Loucy (cell line): ENCODE results near the gene ABI3.

Experiments
- EZH2phosphoT487 ChIP-seq: fragments of 200-600 bp; IDR thresholded peaks from 2 replicates; pipeline ENCODE4 v1.6.1; 2018; ENCODE audit warnings: antibody characterized with exemption, mild to moderate bottlenecking, moderate library complexity, borderline replicate concordance
- TF ChIP-seq, protein P1 (sequence below): fragments of 200-600 bp; sonication (generic); conservative IDR thresholded peaks from 2 replicates; pipeline ENCODE4 v1.5.1; 2014; ENCODE audit warnings: mild to moderate bottlenecking, antibody characterized with exemption, low read length

DNA sequence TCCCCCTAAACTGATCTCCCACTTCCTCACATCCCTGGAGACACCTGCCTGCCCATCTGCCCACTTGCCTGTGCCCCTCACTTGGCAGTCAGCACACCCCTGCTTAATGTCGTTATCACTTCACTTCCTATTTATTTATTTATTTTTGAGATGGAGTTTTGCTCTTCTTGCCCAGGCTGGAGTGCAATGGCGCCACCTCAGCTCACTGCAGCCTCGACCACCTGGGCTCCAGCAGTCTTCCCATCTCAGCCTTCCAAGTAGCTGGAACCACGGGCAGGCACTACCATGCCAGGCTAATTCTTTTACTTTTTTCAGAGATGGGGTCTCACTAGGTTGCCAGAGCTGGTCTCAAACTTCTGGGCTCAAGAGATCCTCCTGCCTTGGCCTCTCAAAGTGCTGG, 43.6 kb downstream of the ABI3 start:
- TF ChIP-seq, protein P1, sequence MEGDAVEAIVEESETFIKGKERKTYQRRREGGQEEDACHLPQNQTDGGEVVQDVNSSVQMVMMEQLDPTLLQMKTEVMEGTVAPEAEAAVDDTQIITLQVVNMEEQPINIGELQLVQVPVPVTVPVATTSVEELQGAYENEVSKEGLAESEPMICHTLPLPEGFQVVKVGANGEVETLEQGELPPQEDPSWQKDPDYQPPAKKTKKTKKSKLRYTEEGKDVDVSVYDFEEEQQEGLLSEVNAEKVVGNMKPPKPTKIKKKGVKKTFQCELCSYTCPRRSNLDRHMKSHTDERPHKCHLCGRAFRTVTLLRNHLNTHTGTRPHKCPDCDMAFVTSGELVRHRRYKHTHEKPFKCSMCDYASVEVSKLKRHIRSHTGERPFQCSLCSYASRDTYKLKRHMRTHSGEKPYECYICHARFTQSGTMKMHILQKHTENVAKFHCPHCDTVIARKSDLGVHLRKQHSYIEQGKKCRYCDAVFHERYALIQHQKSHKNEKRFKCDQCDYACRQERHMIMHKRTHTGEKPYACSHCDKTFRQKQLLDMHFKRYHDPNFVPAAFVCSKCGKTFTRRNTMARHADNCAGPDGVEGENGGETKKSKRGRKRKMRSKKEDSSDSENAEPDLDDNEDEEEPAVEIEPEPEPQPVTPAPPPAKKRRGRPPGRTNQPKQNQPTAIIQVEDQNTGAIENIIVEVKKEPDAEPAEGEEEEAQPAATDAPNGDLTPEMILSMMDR: no peak; the same call in 1 of the 2 replicates
- no peak for TF ChIP-seq EZH2phosphoT487
